VCaP (cell line): Measurements from ENCODE around the gene CCDC30.

Experiments
- H3K27ac ChIP-seq: fragments of 450-650 bp; 2 replicates; pipeline ENCODE4 v1.5.1; 2017
- TF ChIP-seq, protein P1 (sequence below): fragments of 450-650 bp; conservative IDR thresholded peaks from 2 replicates; pipeline ENCODE4 v1.5.1; 2017; ENCODE audit warnings: mild to moderate bottlenecking, moderate library complexity

Gene CCDC30

DNA sequence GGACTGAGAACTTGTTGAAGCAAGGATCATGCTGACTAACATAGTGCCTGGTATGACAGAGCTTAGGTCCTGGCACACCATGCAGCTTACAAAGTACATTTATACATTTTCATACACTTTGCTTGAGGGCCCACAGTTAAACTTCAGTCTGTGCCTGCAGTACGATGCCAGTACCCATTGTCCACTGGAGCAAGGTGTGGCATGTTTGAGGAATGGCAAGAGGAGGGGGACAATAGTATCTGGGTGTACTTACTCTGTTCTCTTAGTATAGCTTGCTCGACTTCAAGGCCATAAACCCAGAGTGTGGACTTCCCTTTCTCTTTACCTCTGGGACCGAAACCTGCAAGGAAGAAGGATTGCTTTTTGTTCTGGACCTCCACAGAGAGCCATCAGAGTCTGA, 212.4 kb downstream of the CCDC30 start:
- TF ChIP-seq, protein P1, sequence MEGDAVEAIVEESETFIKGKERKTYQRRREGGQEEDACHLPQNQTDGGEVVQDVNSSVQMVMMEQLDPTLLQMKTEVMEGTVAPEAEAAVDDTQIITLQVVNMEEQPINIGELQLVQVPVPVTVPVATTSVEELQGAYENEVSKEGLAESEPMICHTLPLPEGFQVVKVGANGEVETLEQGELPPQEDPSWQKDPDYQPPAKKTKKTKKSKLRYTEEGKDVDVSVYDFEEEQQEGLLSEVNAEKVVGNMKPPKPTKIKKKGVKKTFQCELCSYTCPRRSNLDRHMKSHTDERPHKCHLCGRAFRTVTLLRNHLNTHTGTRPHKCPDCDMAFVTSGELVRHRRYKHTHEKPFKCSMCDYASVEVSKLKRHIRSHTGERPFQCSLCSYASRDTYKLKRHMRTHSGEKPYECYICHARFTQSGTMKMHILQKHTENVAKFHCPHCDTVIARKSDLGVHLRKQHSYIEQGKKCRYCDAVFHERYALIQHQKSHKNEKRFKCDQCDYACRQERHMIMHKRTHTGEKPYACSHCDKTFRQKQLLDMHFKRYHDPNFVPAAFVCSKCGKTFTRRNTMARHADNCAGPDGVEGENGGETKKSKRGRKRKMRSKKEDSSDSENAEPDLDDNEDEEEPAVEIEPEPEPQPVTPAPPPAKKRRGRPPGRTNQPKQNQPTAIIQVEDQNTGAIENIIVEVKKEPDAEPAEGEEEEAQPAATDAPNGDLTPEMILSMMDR: no peak
- H3K27ac ChIP-seq: no peak overlapping the region

DNA sequence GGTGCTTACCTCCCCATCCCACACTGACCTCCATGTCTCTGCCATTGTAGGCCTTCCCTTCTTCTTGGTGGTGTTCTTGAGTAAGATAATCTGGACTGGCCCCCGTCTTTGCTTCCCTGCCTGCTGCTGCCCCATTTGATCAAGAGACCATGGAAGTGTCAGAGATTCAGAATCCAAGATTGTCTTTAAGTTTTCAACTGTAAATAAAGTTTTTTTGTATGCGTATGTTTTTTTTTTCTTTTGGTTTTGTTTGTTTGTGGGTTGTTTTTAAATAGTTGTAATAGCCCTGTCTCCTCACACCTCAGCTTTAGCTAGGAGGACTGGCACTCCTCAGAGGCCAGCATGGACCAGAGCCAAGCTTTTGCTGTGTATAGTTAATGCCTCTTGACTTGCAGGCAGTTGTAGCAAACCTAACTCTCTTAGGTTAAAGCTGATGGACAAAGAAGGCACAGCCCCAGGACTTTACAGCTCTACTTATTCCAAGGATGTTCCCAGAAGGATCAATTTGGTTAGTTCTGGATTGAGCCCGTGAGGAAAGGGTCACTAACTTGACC, 213.5 kb downstream of the CCDC30 start:
- TF ChIP-seq, protein P1: no peak
- H3K27ac ChIP-seq: no peak overlapping the region

DNA sequence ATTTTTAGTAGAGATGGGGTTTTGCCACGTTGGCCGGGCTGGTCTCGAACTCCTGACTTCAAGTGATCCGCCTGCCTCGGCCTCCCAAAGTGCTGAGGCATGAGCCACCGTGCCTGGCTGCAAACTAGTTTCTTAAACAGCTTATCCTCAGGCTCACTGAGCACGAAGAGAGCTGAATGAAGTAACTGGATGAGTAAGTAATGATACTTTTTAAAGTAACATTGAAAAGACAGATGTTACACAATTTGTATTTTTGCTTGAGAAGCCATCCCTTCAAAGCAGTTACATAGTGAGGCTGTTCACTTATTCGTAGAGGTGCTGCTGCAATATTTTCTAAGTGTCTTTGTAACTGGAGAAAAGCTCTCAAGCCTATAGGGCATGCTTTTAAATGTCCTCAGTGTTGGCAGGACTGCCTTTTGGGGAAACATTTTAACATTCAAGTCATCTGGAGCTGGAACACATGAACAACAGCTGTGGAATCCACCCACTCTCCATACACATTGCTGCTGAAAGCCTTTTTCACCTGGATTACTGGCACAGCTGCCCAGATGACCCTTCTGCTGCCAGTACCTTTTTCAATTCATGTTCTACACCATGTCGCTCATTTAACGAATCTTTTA, 216.4 kb downstream of the CCDC30 start:
- TF ChIP-seq, protein P1: no peak
- H3K27ac ChIP-seq: no peak overlapping the region

DNA sequence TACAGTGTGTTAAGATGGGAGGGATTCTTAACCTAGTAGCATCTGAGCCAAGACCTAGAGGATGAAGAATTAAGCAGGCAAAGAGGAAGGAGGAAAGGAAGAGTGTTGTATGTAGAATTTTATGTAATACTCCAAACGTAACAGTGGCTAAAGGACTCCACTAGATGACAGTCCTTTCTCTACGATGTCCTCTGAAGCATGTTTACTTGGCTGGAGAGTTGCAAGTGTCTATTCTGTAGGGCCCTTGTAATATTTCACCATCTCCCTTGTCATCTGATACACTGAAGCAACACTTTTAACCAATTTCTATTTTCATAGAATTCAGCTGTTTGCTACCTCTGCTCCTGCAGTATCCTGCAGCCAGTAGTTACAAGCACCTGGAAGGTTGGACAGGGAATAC, 217.0 kb downstream of the CCDC30 start:
- TF ChIP-seq, protein P1: no peak
- no peak overlapping the region for H3K27ac ChIP-seq

DNA sequence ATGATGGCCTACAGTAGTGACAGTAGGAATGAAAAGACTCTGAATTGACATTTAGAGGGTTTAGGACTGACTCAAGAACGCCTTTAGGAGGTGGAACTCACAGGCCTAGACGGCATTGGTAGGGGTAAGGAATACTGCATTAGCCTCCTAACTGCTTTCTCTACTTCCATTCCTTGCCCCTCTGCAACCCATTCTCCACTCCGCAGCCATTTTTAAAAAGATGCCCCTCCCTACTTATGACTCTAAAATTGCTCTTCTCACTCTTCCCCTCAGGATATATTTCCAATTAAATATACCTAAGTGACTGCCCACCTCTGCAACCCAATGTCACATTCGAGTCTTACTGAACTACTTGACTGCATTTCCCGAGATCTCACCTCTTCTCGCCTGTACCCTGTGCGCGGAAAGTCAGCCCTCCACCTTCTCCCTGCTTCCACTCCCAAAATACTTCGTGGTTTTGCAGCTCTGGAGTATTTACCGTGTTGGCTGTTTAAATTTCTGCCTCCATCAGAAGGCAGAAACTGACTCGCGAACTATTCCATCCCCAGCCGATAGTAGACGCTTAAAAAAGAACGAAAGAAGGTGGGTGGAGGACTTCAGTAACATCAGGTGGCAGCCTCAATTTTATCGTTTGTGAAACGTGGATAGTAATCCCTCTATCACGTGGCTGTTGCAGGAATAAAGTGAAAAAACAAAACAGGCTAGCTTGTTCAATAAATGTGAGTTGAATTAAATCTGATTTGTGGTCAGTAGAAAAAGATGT, 218.0 kb downstream of the CCDC30 start:
- H3K27ac ChIP-seq: peak overlapping the region; percentile 96
- TF ChIP-seq, protein P1: no peak

DNA sequence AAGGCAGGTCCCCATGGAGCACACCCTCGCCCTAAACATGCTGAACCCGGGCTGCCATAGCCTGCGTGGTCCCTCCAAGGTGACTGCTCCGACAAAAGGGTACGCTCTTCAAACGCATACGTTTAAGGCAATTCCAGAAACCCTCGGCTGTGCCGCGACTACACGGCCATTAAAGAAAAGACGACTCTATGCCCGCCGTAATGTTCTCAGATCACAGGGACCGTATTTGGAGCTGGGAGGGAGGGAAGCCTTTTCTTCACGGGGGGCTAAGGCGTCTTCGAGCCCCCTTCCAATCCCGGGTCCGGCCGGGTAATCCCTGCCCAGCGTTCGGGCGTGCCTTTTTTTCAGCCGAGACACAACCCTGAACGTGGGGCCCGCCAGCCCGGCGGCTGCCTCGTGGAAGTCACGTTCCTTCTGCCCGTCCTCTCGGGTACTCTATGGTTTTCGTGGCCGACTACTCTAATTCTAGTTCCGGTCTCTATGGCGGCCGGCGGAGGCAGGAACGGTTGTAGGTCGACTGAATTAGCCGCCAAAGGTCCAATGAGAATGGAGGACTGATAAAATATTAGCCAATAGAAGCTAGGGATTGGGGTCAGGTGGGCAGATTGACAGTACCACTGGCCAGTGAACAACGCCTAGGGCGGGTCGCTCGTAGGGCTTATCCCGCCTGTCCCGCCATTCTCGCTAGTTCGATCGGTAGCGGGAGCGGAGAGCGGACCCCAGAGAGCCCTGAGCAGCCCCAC, 218.8 kb downstream of the CCDC30 start, which contains the start of gene YBX1:
TSS of gene YBX1 (plus strand) at position 678 of the 743 bp plus-strand sequence. CDS start 148 bp downstream, outside the sequence.
- H3K27ac ChIP-seq: peak within 1 kb of the TSS; percentile 96

DNA sequence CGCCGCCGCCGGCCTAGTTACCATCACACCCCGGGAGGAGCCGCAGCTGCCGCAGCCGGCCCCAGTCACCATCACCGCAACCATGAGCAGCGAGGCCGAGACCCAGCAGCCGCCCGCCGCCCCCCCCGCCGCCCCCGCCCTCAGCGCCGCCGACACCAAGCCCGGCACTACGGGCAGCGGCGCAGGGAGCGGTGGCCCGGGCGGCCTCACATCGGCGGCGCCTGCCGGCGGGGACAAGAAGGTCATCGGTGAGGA, 219.3 kb downstream of the CCDC30 start:
- H3K27ac ChIP-seq: peak overlapping the region; percentile 96

More for the DNA sequence above, 218.8 kb downstream of the CCDC30 start, which contains the start of gene YBX1:
- TF ChIP-seq, protein P1: no peak
